WTC11 (cell line): ENCODE measurements around the gene GJA10. TPM values are rescaled to one million over a fixed set of nuclear protein-coding genes. Genes with fewer than 3 reads are reported as not detected.

ENCODE experiments used
- ATAC-seq: fragments of 200-7000 bp; cut with Tn5 transposase; 2 replicates; pipeline ENCODE4 v1.10.0; 2021; ENCODE audit warnings: mild to moderate bottlenecking, moderate library complexity
- CTCF ChIA-PET: fragments of 300-600 bp; sonication (Branson Sonifier 250); formaldehyde crosslinking; loops from one replicate; lab custom pipeline; 2021; ENCODE audit warnings: antibody characterized with exemption; lab: Charles Lee
- POLR2A ChIA-PET: fragments of 350-600 bp; sonication (Branson Sonifier 250); formaldehyde crosslinking; loops from one replicate; lab custom pipeline; 2021; ENCODE audit warnings: antibody characterized with exemption; lab: Charles Lee
- DNase-seq: peaks from one replicate; pipeline ENCODE4 v3.0.0; 2021; ENCODE audit warnings: low spot score
- H3K27ac Mint-ChIP-seq: 2 replicates; pipeline ENCODE4 v1.8.0; 2021; ENCODE audit warnings: mixed read lengths
- H3K27me3 Mint-ChIP-seq: 2 replicates; pipeline ENCODE4 v1.8.0; 2021; ENCODE audit warnings: low read depth, mild to moderate bottlenecking, moderate library complexity, mixed read lengths
- H3K36me3 Mint-ChIP-seq: 2 replicates; pipeline ENCODE4 v1.8.0; 2021; ENCODE audit warnings: mixed read lengths
- H3K4me1 Mint-ChIP-seq: 2 replicates; pipeline ENCODE4 v1.8.0; 2022; ENCODE audit warnings: mixed read lengths
- H3K4me3 Mint-ChIP-seq: 2 replicates; pipeline ENCODE4 v1.8.0; 2021; ENCODE audit warnings: mild to moderate bottlenecking, moderate library complexity, mixed read lengths
- H3K9me3 Mint-ChIP-seq: 2 replicates; pipeline ENCODE4 v1.8.0; 2021; ENCODE audit warnings: mixed read lengths
- CBFB ChIP-seq: sonication (generic); formaldehyde crosslinking; IDR thresholded peaks from 2 replicates; pipeline ENCODE4 v1.8.1; 2022; ENCODE audit warnings: mild to moderate bottlenecking, low read depth, missing genetic modification reagents
- ESRRA ChIP-seq: sonication (generic); formaldehyde crosslinking; IDR thresholded peaks from 2 replicates; pipeline ENCODE4 v1.8.1; 2022; ENCODE audit warnings: mild to moderate bottlenecking, missing genetic modification reagents, borderline replicate concordance
- GABPB1 ChIP-seq: sonication (generic); formaldehyde crosslinking; IDR thresholded peaks from 2 replicates; pipeline ENCODE4 v1.8.1; 2023; ENCODE audit warnings: mild to moderate bottlenecking, missing genetic modification reagents
- JUN ChIP-seq: sonication (generic); formaldehyde crosslinking; IDR thresholded peaks from 2 replicates; pipeline ENCODE4 v1.8.0; 2023; ENCODE audit warnings: mild to moderate bottlenecking, missing genetic modification reagents
- KAT7 ChIP-seq: sonication (generic); formaldehyde crosslinking; IDR thresholded peaks from 2 replicates; pipeline ENCODE4 v1.8.1; 2023; ENCODE audit warnings: missing genetic modification reagents, mild to moderate bottlenecking, borderline replicate concordance
- MYBL2 ChIP-seq: sonication (generic); formaldehyde crosslinking; IDR thresholded peaks from 2 replicates; pipeline ENCODE4 v1.8.1; 2023; ENCODE audit warnings: mild to moderate bottlenecking, moderate library complexity, missing genetic modification reagents
- NR1H2 ChIP-seq: sonication (generic); formaldehyde crosslinking; IDR thresholded peaks from 2 replicates; pipeline ENCODE4 v1.9.0; 2021; ENCODE audit warnings: mild to moderate bottlenecking, moderate library complexity, missing genetic modification reagents
- TEAD1 ChIP-seq: sonication (generic); formaldehyde crosslinking; IDR thresholded peaks from 2 replicates; pipeline ENCODE4 v1.8.0; 2022; ENCODE audit warnings: mild to moderate bottlenecking, missing genetic modification reagents
- USF1 ChIP-seq: sonication (generic); formaldehyde crosslinking; IDR thresholded peaks from 2 replicates; pipeline ENCODE4 v1.8.0; 2022; ENCODE audit warnings: mild to moderate bottlenecking, missing genetic modification reagents
- ZNF138 ChIP-seq: sonication (generic); formaldehyde crosslinking; conservative IDR thresholded peaks from 2 replicates; pipeline ENCODE4 v1.8.1; 2022; ENCODE audit warnings: mild to moderate bottlenecking, moderate library complexity, missing genetic modification reagents
- ZNF219 ChIP-seq: sonication (generic); formaldehyde crosslinking; IDR thresholded peaks from 2 replicates; pipeline ENCODE4 v1.8.0; 2023; ENCODE audit warnings: missing genetic modification reagents, mild to moderate bottlenecking, borderline replicate concordance
- total RNA-seq: library from RNA; stranded (reverse); gene quantifications from 3 replicates; pipeline ENCODE4 v1.2.3, GENCODE V29; 2021
- TF ChIP-seq, protein P1 (sequence below): sonication (generic); formaldehyde crosslinking; IDR thresholded peaks from 2 replicates; pipeline ENCODE4 v1.8.0; 2023; ENCODE audit warnings: mild to moderate bottlenecking, missing genetic modification reagents
- TF ChIP-seq, protein P2 (sequence below): sonication (generic); formaldehyde crosslinking; IDR thresholded peaks from 2 replicates; pipeline ENCODE4 v1.8.1; 2023; ENCODE audit warnings: mild to moderate bottlenecking, missing genetic modification reagents
- TF ChIP-seq, protein P3 (sequence below): sonication (generic); formaldehyde crosslinking; conservative IDR thresholded peaks from 2 replicates; pipeline ENCODE4 v1.8.1; 2023; ENCODE audit warnings: mild to moderate bottlenecking, low read depth, missing genetic modification reagents, moderate library complexity

GJA10 gene
- total RNA-seq, 1 experiment from 2014 or later = not detected

DNA sequence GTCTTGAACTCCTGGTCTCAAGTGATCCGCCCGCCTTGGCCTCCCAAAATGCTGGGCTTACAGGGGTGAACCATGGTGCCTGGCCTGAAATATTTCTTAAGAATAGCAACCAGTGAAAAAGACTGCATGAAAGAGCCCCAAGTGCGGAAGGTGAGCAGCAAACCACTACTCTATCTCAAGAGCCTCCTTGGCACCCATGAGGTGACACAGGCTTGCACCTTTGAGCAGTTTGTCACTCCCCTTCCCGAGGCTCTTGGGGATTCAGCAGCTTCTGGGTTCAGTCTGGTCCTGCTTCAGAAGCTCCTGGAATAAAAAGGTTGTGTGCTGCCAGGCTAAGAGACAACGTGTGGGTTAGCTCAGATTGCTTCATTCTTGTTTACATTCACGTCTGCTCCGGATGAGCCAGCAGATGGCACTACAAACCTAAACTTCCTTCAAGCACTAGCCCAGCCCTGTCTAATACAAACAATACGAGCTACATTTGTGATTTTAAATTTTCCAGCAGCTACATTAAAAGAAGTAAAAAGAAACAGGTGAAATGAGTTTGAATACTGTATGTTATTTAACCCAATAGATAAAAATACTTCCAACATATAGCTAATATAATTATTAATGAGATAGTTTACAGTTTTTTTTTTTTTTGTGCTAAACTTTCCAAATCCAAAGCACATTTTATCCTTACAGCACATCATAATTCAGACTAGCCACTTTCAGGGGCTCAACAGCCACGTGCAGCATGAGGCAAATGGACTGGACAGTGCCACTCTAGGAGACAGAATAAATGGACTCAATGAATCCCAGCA lies 46.2 kb downstream of the GJA10 start (continued):
- TF ChIP-seq, protein P1, sequence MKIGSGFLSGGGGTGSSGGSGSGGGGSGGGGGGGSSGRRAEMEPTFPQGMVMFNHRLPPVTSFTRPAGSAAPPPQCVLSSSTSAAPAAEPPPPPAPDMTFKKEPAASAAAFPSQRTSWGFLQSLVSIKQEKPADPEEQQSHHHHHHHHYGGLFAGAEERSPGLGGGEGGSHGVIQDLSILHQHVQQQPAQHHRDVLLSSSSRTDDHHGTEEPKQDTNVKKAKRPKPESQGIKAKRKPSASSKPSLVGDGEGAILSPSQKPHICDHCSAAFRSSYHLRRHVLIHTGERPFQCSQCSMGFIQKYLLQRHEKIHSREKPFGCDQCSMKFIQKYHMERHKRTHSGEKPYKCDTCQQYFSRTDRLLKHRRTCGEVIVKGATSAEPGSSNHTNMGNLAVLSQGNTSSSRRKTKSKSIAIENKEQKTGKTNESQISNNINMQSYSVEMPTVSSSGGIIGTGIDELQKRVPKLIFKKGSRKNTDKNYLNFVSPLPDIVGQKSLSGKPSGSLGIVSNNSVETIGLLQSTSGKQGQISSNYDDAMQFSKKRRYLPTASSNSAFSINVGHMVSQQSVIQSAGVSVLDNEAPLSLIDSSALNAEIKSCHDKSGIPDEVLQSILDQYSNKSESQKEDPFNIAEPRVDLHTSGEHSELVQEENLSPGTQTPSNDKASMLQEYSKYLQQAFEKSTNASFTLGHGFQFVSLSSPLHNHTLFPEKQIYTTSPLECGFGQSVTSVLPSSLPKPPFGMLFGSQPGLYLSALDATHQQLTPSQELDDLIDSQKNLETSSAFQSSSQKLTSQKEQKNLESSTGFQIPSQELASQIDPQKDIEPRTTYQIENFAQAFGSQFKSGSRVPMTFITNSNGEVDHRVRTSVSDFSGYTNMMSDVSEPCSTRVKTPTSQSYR (CRISPR knock-in tag) = no peak
- TF ChIP-seq TEAD1 (CRISPR knock-in tag) = no peak
- no peak for TF ChIP-seq MYBL2 (CRISPR knock-in tag)
- TF ChIP-seq ESRRA (CRISPR knock-in tag) = no peak
- no peak for TF ChIP-seq JUN
- TF ChIP-seq, protein P2, sequence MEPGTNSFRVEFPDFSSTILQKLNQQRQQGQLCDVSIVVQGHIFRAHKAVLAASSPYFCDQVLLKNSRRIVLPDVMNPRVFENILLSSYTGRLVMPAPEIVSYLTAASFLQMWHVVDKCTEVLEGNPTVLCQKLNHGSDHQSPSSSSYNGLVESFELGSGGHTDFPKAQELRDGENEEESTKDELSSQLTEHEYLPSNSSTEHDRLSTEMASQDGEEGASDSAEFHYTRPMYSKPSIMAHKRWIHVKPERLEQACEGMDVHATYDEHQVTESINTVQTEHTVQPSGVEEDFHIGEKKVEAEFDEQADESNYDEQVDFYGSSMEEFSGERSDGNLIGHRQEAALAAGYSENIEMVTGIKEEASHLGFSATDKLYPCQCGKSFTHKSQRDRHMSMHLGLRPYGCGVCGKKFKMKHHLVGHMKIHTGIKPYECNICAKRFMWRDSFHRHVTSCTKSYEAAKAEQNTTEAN (CRISPR knock-in tag) = no peak
- TF ChIP-seq USF1 (CRISPR knock-in tag) = no peak
- no peak for TF ChIP-seq ZNF138
- TF ChIP-seq NR1H2 (CRISPR knock-in tag) = no peak
- TF ChIP-seq, protein P3, sequence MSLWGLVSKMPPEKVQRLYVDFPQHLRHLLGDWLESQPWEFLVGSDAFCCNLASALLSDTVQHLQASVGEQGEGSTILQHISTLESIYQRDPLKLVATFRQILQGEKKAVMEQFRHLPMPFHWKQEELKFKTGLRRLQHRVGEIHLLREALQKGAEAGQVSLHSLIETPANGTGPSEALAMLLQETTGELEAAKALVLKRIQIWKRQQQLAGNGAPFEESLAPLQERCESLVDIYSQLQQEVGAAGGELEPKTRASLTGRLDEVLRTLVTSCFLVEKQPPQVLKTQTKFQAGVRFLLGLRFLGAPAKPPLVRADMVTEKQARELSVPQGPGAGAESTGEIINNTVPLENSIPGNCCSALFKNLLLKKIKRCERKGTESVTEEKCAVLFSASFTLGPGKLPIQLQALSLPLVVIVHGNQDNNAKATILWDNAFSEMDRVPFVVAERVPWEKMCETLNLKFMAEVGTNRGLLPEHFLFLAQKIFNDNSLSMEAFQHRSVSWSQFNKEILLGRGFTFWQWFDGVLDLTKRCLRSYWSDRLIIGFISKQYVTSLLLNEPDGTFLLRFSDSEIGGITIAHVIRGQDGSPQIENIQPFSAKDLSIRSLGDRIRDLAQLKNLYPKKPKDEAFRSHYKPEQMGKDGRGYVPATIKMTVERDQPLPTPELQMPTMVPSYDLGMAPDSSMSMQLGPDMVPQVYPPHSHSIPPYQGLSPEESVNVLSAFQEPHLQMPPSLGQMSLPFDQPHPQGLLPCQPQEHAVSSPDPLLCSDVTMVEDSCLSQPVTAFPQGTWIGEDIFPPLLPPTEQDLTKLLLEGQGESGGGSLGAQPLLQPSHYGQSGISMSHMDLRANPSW (CRISPR knock-in tag) = no peak
- no peak for TF ChIP-seq CBFB (CRISPR knock-in tag)
- TF ChIP-seq GABPB1 (CRISPR knock-in tag) = peak; percentile 68
- TF ChIP-seq ZNF219 (CRISPR knock-in tag) = no peak
- TF ChIP-seq KAT7 = no peak

DNA sequence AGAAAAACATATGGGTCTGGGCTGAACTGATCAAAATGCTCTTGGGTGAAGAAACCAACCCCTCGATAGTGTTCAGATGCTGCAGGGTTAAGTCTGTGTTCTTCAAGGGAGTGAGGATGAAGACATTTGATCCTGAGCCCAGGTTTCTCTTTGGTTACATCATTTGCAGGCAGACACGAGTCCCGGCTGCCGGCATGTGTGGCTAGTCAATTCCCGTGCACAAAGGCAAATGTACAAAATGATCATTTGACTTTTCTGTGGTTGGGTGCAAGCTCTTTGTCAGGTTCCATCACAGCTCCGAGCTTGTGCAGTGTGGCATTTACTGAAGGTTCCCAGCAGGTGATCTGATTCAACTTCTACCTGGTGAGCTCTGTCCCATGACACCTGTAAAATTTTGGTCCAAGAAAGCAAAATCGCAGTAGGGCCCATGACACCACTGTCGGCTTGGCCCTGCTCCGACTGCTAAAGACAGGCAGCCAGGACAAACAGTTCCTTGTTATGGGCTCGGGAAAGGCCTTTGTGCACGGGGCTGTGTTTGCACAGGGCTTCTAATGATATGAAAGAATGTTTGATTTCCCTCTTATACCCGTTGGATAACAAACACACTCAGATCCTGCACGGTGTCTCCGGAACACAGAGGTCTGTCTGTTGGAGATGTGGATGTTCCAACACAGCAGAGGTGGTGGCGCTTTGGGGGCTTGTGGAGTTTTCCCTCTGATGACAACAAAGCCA lies 46.9 kb downstream of the GJA10 start:
- Mint-ChIP-seq H3K36me3 (no peaks in the 10 kb centered on the region), H3K9me3 (peaks cover 8% of the 10 kb centered on the region), H3K4me3 (no peak overlapping the region), H3K4me1 (no peaks in the 10 kb centered on the region), H3K27ac (no peak overlapping the region), H3K27me3 (no peaks in the 10 kb centered on the region)
- POLR2A ChIA-PET = no interaction called here
- no peak for TF ChIP-seq GABPB1 (CRISPR knock-in tag)
- DNase-seq (no peak), ATAC-seq (no peak)
- CTCF ChIA-PET = interaction anchor here (0.5 to 6.3 kb wide), 97 partner anchors 7 to 669 kb away, joined by 3 to 124 read pairs (median 5); partner anchors contain the start of gene CASP8AP2
